HG03558 (cell line): Measurements from ENCODE around the gene ADAMTS2.

ENCODE experiments used
- ATAC-seq: cut with Tn5 transposase; IDR thresholded peaks from one replicate; pipeline ENCODE4 v1.9.1; 2021; ENCODE audit warnings: moderate number of reproducible peaks; ENCODE audit not compliant: unreplicated experiment; ENCODE audit errors: extremely low read depth

Gene ADAMTS2

DNA sequence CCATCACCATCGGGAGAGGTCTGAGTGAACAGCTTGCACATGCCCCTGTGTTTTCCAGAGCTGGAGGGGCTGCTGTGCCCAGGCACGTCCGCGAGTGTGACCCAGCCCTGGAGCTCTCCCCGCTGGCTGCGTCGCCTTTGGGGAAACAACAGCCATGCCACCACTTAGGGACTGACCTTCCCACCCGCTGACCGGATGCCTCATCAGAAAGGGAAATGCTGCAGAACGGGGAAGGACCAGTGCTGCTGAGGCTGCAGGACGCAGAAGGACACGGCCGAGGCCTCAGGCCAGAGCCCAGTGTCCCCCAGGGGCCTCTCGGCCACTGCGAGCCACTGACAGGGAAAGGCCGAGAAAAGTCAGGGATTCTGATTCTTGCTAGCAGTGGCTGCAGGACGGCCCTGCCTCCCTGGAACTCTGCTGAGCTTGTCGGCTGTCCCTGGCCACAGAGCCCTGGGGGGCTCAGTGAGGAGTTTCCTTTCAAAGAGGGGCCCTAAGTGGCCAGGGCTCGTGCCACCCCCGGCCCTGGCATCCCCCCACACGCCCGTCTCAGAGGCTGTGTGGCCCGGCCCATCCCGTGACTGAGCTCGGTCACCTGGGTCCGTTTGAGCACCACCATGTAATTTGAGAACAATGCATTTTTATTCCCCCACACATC lies 154.3 kb downstream of the ADAMTS2 start:
- ATAC-seq, result no peak

DNA sequence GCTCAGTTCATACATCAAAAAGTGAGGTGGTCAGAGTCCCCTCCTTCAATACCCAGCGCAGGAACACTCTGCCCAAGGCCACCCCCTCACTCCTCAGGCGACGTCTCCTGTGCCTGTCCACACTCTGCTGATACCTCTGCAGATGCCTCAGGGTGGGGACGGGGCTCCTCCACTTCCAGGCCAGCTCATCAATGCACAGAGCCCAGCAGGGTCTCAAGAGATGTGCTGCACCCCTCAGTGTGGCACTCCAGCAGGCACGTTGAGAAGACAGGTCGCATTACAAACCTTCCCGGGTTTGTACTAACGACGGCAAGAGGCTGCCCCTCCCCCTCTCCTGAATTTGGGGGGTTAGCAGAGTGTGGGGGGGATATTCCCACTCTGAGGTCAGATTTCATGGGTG lies 156.6 kb downstream of the ADAMTS2 start:
- no peak for ATAC-seq

DNA sequence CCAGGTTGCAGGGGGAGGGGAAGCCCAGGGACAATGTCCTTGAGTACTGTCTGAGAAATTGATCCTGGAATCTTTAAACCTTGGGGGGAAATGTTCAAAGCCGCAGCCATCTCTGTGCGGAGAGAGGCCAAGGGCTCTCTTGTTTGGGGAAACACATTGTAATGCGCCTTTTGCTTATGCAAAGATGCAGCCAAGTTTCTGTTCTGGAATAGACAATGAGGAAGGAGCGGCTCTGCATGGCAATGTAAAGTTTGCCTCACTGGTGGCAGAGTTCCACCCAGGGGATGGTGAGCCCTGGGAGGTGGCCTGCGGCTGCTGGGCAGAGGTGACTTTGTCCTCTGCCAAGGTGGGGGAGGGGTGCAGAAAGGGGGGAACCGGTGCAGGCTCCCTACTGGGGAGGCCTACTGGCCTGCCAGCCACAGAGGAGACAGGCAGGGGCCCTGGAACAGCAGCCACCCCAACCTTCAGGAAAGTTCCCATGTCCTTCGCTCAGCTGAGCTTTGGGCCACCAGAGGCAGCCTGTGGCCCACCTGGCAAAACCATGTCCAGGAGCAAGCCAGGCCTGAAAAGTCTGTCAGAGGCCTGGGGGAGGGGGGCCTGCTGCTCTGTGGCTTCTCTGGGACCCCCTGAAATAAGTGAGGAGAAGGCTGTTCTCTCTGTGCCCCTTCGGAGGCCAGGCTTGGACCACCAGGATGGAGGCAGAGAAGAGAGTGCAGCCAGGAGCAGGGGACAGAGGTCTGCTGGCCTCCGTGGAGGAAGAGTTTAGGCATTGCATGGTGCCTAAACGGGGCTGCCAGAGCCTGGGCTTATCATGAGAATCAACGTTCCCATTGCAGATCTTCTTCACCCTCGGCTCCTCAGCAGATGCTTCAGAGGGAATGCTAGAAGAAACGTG lies 157.3 kb downstream of the ADAMTS2 start:
- no peak for ATAC-seq

DNA sequence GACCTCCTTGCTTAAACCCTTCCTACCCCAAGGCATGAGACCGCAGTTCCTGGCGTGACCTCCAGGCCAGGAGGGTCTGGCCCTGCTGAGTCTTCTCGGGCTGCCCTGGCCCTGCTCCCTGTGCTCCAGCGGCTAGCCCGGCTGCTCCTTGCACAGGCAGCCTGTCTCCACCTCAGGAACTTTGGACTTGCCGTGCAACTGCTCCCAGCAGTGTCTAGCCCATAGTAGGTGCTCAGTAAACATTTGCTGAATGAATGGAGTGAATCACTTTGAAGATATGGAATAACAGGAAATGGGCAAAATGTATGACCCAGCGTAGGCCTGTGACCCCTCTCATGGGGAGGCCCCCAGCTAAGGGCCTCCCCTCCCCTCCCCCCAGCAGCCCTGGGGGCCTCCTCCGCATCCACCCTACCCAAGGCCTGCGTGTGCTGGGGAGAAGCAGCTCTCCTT lies 158.0 kb downstream of the ADAMTS2 start:
- no peak for ATAC-seq

DNA sequence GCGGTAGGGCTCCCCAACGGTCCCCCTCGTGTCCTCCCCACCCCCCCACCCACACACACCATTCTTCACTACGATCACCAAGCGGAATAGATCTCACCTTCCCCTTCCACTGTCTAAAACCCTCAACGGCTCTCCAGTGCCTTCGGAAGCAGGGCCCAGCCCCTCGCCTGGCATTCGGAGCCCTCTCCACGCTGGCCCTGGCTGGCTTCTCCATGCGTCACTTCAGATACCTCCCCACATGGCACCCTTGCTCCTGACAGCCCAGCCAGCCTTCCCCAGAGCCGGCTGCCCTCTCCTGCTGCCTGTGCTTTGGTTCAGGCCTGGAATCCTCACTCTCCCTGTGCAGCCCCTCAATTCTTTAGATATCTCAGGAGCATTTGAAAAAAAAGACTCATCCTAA lies 158.5 kb downstream of the ADAMTS2 start:
- no peak for ATAC-seq

DNA sequence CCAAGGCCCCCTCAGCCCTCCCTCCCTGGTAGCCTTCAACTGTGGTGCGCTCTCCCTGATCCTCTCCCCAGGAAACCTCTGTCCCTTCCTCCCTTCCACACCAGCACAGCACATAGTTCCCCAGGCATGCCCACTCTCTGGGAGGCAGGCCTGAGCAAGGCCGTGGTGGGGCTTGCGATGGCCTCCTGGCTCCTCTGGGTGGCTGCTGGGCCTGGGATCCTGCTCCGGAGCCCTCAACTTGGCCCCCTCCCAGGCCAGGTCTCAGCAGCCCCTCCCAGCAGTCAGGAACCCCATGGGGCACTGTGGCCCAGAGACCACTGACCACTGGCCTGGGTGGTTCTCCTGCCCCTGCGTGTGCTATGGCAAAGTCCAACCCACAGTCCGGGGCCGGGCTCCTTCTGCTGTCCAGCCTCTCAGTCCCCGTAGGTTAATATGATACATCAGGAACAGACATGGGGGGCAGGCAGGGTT lies 159.3 kb downstream of the ADAMTS2 start:
- ATAC-seq, result no peak

DNA sequence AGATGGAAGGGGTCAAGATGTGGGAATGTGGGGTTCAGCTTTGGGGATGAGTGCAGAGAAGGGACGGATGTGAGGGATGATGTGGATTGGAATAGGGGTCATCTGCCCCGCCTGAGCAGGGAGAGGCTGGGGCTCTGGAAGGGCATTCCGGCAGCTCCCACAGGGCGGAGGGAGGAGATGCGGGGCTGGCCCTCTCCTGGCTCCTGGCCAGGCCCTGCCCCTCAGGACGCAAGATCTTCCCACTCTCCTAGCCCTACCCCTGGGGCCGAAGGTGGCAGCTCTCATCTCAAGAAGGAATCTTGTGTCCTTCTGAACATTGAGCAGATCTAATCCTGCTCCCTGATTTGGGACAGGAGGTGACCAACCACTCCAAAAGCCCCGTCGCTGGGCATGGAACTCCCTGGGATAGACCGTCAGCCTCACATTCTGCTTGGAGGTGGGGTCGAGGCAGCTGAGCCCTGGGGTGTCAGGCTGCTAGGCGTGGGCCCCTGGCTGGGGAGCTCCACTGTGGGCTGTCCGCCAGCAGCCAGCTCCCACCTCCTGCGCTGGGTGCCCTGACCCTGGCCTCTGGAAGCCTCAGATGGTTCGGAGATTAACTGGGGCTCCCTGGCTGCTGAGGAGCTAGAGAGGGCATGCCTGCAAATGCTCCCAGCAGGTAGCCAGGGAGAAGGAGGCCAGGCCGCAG lies 159.9 kb downstream of the ADAMTS2 start:
- no peak for ATAC-seq

DNA sequence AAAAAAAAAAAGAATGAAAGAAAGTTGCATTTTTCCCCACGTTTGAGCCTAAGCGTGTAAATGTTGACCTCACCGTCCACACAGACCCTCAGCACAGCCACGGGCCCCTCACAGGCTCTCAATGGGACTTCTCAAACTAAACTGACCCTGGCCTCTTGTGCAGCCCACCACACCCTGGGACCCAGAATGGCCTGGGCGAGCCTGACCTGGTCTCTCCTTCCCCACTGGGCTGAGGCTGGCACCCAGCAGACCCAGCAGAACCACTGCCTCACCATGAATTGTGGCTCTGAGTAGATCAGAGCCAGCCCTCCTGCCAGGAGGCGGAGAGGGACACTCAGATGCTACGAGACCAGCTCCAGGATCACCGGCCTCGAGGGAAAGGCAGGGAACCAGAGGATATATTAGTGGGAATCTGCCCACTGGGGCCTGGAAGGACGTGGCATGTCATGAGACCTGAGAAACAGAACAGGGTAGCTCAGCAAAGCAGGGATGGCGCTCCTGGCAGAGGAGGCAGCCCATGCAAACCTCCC lies 160.7 kb downstream of the ADAMTS2 start:
- ATAC-seq, result no peak

DNA sequence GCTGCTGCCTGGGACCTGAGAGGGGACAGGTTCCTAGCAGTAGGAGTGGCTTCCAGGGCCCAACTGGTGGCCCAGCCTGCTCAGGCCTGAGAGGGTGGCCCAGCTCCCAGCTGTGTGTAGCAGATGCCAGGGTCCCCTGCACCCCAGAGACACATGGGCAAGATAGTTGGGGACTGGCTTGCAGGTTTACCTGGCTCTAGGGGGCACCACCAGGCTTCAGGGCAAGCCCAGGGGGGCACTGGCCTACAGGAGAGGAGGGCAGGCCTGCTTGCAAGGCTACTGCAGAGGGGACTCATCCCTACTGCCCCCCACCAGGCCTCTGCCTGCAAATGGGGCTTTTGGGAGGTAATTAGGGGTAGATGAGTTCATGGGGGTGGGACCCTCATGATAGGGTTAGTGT lies 161.8 kb downstream of the ADAMTS2 start:
- ATAC-seq, result no peak

DNA sequence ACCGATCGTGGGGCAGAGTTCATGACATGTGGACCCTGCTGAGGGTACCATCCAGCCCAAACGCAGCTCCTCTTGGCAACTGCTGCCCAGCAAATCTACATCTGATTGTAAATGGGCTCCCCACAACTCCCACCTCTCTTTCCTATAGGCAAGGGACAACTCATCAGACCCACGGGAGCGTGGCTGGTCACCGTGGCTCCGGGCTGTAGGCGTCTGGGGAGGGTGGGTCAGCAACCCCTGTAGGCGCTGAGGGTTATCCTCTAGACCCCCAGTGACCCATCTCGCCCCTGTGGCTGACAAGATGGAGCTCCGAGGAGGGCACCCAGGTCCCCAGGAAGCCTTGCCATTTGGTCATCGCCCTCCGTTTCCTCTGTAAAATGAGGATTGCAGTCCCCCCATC lies 162.7 kb downstream of the ADAMTS2 start:
- no peak for ATAC-seq

DNA sequence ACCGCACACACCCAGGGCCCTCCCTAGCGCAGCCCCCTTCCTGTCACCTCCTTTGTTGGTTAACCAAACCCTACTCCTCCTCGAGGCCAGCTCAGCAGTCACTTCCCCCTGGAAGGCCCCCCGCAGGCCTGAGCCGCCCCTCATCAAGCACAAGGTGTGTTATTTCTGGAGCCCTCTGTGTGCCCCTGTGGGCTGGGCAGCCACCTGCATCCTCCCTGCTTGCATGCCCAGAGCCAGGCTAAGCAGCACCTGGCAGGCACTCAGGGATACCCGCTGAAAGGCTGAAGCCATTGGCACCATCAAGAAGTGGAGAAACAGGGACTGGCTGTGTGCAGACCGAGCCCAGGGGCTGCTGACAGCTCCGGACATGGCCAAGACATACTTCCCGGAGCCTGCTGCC lies 163.3 kb downstream of the ADAMTS2 start:
- no peak for ATAC-seq

DNA sequence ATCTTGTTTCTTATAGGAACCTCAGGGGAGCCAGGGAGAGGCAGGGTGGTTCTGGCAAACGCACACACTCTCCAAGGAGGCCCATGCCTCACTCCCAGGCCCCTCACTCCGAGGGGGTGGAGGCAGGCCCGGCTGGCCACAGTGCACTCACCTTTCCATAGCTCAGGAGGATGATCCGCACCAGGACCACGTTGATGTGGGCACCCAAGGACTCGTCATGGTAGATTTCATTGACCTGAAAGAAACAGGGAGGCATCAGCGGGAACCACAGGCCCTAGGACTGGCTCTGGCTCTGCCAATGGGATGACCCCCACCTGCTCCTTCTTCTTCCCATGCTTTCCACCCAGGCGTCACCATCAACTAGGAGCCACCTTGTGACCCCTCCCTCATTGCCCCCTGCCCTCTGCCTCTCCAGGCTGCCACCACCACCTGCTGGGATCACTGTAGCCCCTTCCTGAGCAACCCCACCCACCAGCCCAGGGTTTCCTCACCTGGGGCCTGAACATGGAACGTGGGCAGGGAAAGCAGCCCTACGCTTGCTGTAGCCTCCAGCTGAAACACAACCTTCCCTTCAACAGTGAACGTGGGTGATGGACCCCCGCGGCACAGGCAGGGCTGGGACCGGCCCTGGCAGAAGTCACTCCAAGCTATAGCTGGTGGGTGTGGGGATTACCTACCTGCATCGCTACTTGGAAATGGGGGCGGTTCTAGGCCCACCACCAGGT lies 164.2 kb downstream of the ADAMTS2 start:
- ATAC-seq, result no peak

DNA sequence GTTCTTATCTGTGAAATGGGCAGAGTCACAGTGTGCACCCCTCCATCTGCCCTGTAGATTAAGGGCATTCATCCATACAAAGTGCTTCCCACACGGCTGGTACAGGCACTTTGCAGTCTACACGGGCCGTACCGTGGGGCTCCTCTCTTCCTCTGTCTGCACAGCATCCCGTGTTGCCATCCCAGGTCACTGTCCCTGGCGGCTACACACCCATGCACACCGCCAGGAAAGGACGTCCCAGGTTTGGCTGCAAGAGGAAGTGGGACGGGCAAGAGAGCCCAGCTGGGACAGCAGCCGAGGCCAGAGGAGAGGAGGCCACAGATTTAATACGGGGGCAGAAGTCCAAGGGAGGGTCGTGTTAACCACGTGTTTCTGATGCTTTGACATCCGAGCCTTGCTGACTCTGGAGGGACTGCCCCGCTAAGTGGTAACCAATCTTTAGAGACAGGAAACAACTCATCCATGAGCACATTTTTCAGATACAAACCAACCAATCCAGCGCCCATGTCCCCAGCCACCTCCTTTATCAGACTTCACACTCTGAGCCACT lies 165.1 kb downstream of the ADAMTS2 start:
- ATAC-seq, result no peak

DNA sequence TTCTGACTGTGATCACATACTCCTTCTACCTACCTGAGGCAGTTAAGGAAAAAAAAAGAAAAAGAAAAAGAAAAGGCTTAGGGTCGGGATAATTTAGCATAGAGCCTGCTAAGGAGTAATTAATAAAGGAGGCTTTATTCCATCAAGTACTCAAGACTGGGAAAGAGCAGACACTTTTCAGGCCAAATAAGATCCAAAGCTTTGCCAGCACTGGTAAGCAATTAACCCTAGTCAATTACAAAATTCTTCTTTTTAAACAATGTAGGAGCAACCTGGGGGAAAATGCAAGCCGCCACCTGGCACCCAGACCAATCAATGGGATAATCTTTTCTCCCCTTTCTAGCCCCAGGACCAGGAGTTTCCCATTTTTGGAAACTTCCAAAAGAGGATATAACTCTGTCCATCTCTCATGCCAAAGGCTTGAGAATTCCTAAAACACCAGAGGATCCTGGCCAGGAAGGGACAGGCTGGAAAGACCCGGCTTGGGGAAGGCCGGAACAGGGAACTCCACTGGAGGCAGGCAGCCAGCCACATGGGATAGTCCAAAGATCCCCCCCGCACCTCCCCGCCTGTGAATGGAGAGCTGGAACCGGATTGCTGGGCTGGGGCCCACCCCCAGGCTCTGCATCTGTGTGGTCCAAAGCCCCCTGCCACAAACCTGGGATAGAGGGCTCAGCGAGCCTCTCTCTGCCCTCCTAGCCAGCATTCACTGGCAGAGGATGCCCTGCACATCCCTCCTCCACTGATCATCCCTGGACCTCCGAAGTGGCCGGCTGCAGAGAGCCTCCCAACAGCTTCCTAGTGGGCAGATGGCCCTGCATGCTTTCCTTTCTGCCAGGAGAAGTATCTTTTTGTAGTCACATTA lies 167.3 kb downstream of the ADAMTS2 start:
- ATAC-seq, result no peak

DNA sequence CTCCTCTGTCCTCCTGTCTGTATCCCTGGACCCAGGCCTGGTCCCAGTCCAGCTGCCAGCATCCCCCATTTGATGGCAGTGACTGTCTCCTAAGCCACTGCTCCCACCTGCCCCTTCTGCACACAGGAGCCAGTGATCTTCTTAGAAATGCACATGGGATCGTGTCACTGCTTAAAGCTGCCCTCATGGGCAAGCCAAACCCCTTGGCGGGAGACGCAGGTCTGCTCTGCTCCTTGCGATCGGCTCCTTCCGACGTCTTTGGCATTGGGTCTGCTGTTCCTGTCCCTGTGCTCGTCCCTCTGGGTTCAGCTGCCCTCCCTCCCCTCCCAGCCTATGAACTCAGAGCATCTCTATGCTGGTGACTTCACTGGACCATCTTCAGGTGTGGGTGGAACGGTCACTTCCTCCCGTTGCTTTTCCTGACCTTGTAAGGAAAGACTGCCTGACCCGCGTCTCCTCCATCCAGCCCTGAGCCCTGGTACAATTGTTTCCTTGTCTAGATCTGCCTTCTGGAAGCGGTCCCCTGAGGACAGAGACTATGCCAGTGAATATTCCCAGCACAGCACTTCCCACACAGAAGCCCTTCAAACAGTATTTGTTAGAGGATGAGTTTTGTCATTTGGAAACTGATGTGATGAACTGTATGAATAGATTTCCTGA lies 168.6 kb downstream of the ADAMTS2 start:
- ATAC-seq, result no peak

DNA sequence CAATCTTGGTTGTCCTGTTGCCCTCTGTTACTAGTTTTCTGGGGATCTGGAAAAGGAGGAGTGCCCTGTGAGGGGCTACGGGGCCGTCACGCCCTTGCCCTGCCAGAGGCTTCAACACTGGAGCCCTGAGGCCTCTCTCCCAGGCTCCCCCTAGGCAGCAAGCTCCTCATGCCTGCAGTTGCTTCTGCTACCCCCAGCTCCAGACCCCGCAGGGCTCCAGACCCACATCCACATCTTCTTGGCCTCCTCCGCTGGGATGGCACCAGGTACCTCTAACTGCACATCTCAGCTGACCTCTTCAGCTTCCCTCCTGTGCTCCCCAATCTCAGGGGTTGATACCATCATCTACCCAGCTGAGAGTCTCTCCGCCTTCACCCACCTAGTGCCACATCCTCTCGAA lies 169.1 kb downstream of the ADAMTS2 start:
- ATAC-seq, result no peak

DNA sequence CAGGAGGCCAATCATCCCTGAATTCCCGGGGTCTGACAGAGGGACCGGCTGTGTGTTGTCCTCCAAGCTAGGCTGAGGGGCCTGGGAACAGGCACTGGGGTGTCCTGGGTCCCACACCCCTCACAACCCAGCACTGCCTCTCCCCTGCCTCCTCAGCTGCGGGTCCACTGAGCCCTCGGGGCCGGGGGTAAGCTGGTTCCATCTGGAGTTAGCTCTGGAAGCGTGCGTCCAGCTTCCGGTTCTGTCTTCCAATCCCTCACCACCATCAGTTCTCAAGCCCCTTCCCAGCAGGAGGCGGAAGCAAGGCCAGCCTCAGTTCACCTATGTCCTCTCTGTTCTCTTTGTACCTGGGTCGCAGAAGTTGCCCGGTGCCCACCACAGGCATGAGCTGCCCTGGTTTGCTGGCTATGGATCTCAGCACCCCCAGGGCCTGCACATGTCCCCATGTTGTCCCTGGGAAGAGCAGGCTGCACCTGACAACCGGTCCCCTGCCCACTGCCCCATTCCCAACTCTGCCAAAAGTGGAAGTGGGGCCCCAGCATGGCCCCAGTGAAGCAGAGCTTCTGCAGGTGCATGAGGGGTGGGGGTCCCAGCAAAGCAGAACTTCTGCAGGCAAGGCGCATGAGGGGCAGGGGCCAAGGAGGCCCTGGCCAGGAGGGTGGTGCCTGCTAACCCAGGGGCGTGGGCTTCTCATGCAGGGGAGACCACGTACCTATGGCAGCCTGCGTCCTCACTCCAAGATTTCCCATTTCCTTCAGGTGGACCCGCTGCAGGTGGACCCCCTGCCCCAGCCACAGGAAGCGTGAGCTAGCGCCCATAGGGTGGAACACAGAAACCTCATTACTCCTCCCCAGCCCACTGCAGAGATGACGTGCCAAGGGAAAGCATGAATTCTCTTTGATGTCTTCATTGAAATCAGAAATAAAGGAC lies 173.2 kb downstream of the ADAMTS2 start:
- no peak for ATAC-seq
